H1 (cell line): ENCODE results near the gene RAB3B. TPM values are rescaled to one million over a fixed set of nuclear protein-coding genes. Genes with fewer than 3 reads are reported as not detected.

ENCODE experiments used
- ASH2L ChIP-seq: fragments of 200-600, 300-600 bp; sonication (generic); IDR thresholded peaks from one replicate; pipeline ENCODE4 v1.7.1; 2017; ENCODE audit warnings: low read length
- ATF2 ChIP-seq: IDR thresholded peaks from 2 replicates; pipeline ENCODE4 v1.6.1; 2012; ENCODE audit warnings: low read length, inconsistent platforms
- ATF3 ChIP-seq: IDR thresholded peaks from 2 replicates; pipeline ENCODE4 v1.6.1; 2011; ENCODE audit warnings: low read depth, mild to moderate bottlenecking, low read length; ENCODE audit not compliant: insufficient read depth
- BACH1 ChIP-seq: IDR thresholded peaks from 2 replicates; pipeline ENCODE4 v1.6.1; 2012; ENCODE audit warnings: low read length, improper control_type of control experiment
- CBX8 ChIP-seq: fragments of 300-800, 300-1000 bp; sonication (generic); IDR thresholded peaks from 2 replicates; pipeline ENCODE4 v1.7.1; 2016; ENCODE audit warnings: low read depth, low read length, borderline replicate concordance
- EP300 ChIP-seq, 2 experiments: IDR thresholded peaks; 1 replicate in 1 of 2; 2 replicates in 1 of 2; pipeline ENCODE4 v1.6.1; 2011 to 2012; ENCODE audit warnings: low read depth in 2 of 2, low read length in 2 of 2, mild to moderate bottlenecking in 2 of 2, borderline replicate concordance in 1 of 2, inconsistent platforms in 1 of 2, moderate library complexity in 1 of 2
- FOSL1 ChIP-seq: IDR thresholded peaks from 2 replicates; pipeline ENCODE4 v1.6.1; 2011; ENCODE audit warnings: mild to moderate bottlenecking, low read depth, low read length, moderate library complexity; ENCODE audit not compliant: insufficient read depth
- GABPA ChIP-seq: IDR thresholded peaks from 2 replicates; pipeline ENCODE4 v1.6.1; 2011; ENCODE audit warnings: mild to moderate bottlenecking, low read length, moderate library complexity, borderline replicate concordance; ENCODE audit not compliant: insufficient read depth
- JUN ChIP-seq: IDR thresholded peaks from 2 replicates; pipeline ENCODE4 v1.6.1; 2011; ENCODE audit warnings: low read depth, mild to moderate bottlenecking, improper control_type of control experiment, low read length
- KDM1A ChIP-seq: fragments of 200-600, 300-600 bp; sonication (generic); IDR thresholded peaks from 2 replicates; pipeline ENCODE4 v1.7.1; 2016; ENCODE audit warnings: mild to moderate bottlenecking, low read length, borderline replicate concordance
- MAX ChIP-seq: IDR thresholded peaks from 2 replicates; pipeline ENCODE4 v1.6.1; 2012; ENCODE audit warnings: inconsistent platforms
- NANOG ChIP-seq: IDR thresholded peaks from 2 replicates; pipeline ENCODE4 v1.6.1; 2011; ENCODE audit warnings: low read length, low read depth, mild to moderate bottlenecking, inconsistent platforms; ENCODE audit not compliant: insufficient read depth, poor library complexity, severe bottlenecking
- PHF8 ChIP-seq: fragments of 200-600 bp; sonication (generic); conservative IDR thresholded peaks from 2 replicates; pipeline ENCODE4 v1.7.1; 2012; ENCODE audit warnings: low read depth, mild to moderate bottlenecking, inconsistent platforms, low read length, moderate library complexity
- POLR2AphosphoS5 ChIP-seq: IDR thresholded peaks from 2 replicates; pipeline ENCODE4 v1.6.1; 2011; ENCODE audit warnings: low read depth, low read length
- POU5F1 ChIP-seq: IDR thresholded peaks from 2 replicates; pipeline ENCODE4 v1.6.1; 2011; ENCODE audit warnings: low read depth, mild to moderate bottlenecking, low read length, moderate library complexity
- RNF2 ChIP-seq: fragments of 200-900, 300-1000 bp; sonication (generic); IDR thresholded peaks from 2 replicates; pipeline ENCODE4 v1.7.1; 2016; ENCODE audit warnings: borderline replicate concordance, low read depth, mild to moderate bottlenecking, antibody characterized with exemption, low read length; ENCODE audit not compliant: poor library complexity, severe bottlenecking; ENCODE audit errors: missing control alignments
- SP2 ChIP-seq: IDR thresholded peaks from 2 replicates; pipeline ENCODE4 v1.6.1; 2012; ENCODE audit warnings: mild to moderate bottlenecking, low read length, inconsistent platforms
- SRF ChIP-seq: IDR thresholded peaks from 2 replicates; pipeline ENCODE4 v1.6.1; 2011; ENCODE audit warnings: mild to moderate bottlenecking, low read depth, low read length, moderate library complexity
- SUZ12 ChIP-seq: fragments of 200-600 bp; sonication (generic); IDR thresholded peaks from 2 replicates; pipeline ENCODE4 v1.6.1; 2012; ENCODE audit warnings: mild to moderate bottlenecking, inconsistent platforms, low read length, moderate library complexity, mixed read lengths
- TAF1 ChIP-seq: IDR thresholded peaks from 2 replicates; pipeline ENCODE4 v1.6.1; 2011; ENCODE audit warnings: mild to moderate bottlenecking, low read depth, low read length
- TCF12 ChIP-seq: IDR thresholded peaks from 2 replicates; pipeline ENCODE4 v1.6.1; 2011; ENCODE audit warnings: low read depth, mild to moderate bottlenecking, low read length
- polyA plus RNA-seq, 7 experiments: library from polyadenylated mRNA; depleted of rRNA in 3 of 7; stranded (reverse) in 5 of 7; unstranded in 2 of 7; fragments of >200 nt in 5 of 7; fragments of 200-250 nt in 2 of 7; gene quantifications; 1 replicate in 5 of 7; 2 replicates in 1 of 7; 4 replicates in 1 of 7; pipeline versions ENCODE4 v1.2.1 to v1.2.3, GENCODE V29; 2011 to 2013; ENCODE audit warnings: missing spikeins in 2 of 7, mixed read lengths in 2 of 7
- total RNA-seq: library from RNA; stranded (reverse); fragmentation: NEBNext Ultra II Directional; extraction: Animal tissue kit (Norgen Biotek cat#: 25700); gene quantifications from 2 replicates; pipeline ENCODE4 v1.2.1, GENCODE V29; 2021

RAB3B gene
- total and polyA plus RNA-seq, 2 of the 8 experiments (the other 6 are each of a cell fraction or from before 2014, with no cell fraction given), result 12.5 to 36.8 TPM

GRCh38 chr1:52033190-52034049 is 42.9 kb upstream of the RAB3B start, which contains the start of gene KTI12 (continued):
- TF ChIP-seq KDM1A (no peak), MAX (peak; percentile 72), CBX8 (no peak), RNF2 (no peak), NANOG (no peak), ATF2 (no peak), EP300 (IDR thresholded peaks at IDR 0.05; ENCODE audit: borderline replicate concordance in 1 of 2, low read depth in 2 of 2, low read length in 2 of 2) (no peak), BACH1 (peak; percentile 37; the same call in 1 of the 2 replicates), SP2 (no peak), POLR2AphosphoS5 (peak; percentile 93), FOSL1 (no peak), GABPA (peak; percentile 88; the same call in 1 of the 2 replicates), SUZ12 (no peak), JUN (no peak), PHF8 (peak; percentile 77), SRF (no peak), TAF1 (peak; percentile 41), ATF3 (no peak), POU5F1 (no peak), ASH2L (peak; percentile 91), TCF12 (no peak)
